CD4-positive, alpha-beta T cell (primary cell): Measurements from ENCODE around the gene SUPT6H. TPM values are rescaled to one million over a fixed set of nuclear protein-coding genes. Genes with fewer than 3 reads are reported as not detected.

Experiments
- ATAC-seq: fragments of 200-7000 bp; cut with Tn5 transposase; one replicate; pipeline ENCODE4 v1.10.0; 2022; ENCODE audit warnings: mild to moderate bottlenecking; ENCODE audit not compliant: poor library complexity
- CTCF ChIA-PET: fragments of 350-600 bp; sonication (Branson Sonifier 250); formaldehyde crosslinking; loops from one replicate; lab custom pipeline; 2021; ENCODE audit warnings: antibody characterized with exemption, inconsistent platforms; lab: Charles Lee
- POLR2A ChIA-PET: fragments of 350-600 bp; sonication (Branson Sonifier 250); formaldehyde crosslinking; loops from one replicate; lab custom pipeline; 2021; ENCODE audit warnings: antibody characterized with exemption, inconsistent platforms; lab: Charles Lee
- DNase-seq, 14 experiments: peaks; one replicate each; pipeline ENCODE4 v3.0.0-alpha.2; 2013 to 2020; ENCODE audit warnings: mixed read lengths in 2 of 14
- H3K27ac ChIP-seq, 2 donors: one replicate each; pipeline versions ENCODE4 v1.5.1 to v1.7.0; 2013; ENCODE audit warnings: low read length in 2 of 2, low read depth in 1 of 2, mild to moderate bottlenecking in 1 of 2
- H3K27me3 ChIP-seq, 2 experiments: 1 replicate in 1 of 2; 2 replicates in 1 of 2; pipeline versions ENCODE4 v1.6.1 to v1.7.0; 2013; ENCODE audit warnings: low read length in 2 of 2, control low read depth in 1 of 2, mild to moderate bottlenecking in 1 of 2, moderate library complexity in 1 of 2; ENCODE audit not compliant: insufficient read depth in 2 of 2, control insufficient read depth in 1 of 2
- H3K36me3 ChIP-seq: one replicate; pipeline ENCODE4 v1.6.1; 2013; ENCODE audit warnings: low read length, control low read depth; ENCODE audit not compliant: insufficient read depth
- H3K4me1 ChIP-seq: one replicate; pipeline ENCODE4 v1.6.1; 2013; ENCODE audit warnings: low read length, control low read depth; ENCODE audit not compliant: insufficient read depth
- H3K4me3 ChIP-seq: one replicate; pipeline ENCODE4 v1.5.1; 2013; ENCODE audit warnings: mild to moderate bottlenecking, low read length, moderate library complexity
- H3K9me3 ChIP-seq, 2 experiments: 1 replicate in 1 of 2; 2 replicates in 1 of 2; pipeline versions ENCODE4 v1.6.1 to v1.7.0; 2013; ENCODE audit warnings: low read length in 2 of 2, mild to moderate bottlenecking in 2 of 2, control low read depth in 1 of 2, moderate library complexity in 1 of 2; ENCODE audit not compliant: control insufficient read depth in 1 of 2, insufficient read depth in 1 of 2
- H3K27ac Mint-ChIP-seq: one replicate; pipeline ENCODE4 v1.8.0; 2020; ENCODE audit warnings: mixed read lengths
- H3K27me3 Mint-ChIP-seq: one replicate; pipeline ENCODE4 v1.8.0; 2021; ENCODE audit warnings: mixed read lengths
- H3K36me3 Mint-ChIP-seq: one replicate; pipeline ENCODE4 v1.8.0; 2021; ENCODE audit warnings: low read depth, mixed read lengths
- H3K4me1 Mint-ChIP-seq: one replicate; pipeline ENCODE4 v1.8.0; 2021; ENCODE audit warnings: low read depth, mixed read lengths
- H3K4me3 Mint-ChIP-seq: one replicate; pipeline ENCODE4 v1.8.0; 2020; ENCODE audit warnings: mild to moderate bottlenecking, mixed read lengths
- H3K9me3 Mint-ChIP-seq: one replicate; pipeline ENCODE4 v1.8.0; 2020; ENCODE audit warnings: mixed read lengths
- CTCF ChIP-seq: fragments of 200-600 bp; IDR thresholded peaks from one replicate; pipeline ENCODE4 v1.8.0; 2022; ENCODE audit warnings: antibody characterized with exemption, mild to moderate bottlenecking
- intact Hi-C, 2 experiments: fragments of 100-400 bp; cut with DNase I in 1 of 2; cut with micrococcal nuclease in 1 of 2; formaldehyde crosslinking; loops; one replicate each; pipeline versions ENCODE4 v1.15.1 to v1.9.0; 2023 to 2025; cut with DNase I, micrococcal nuclease
- total RNA-seq, 174 experiments: library from RNA in 2 of 174; stranded (reverse) in 2 of 174; gene quantifications; one replicate each; pipeline ENCODE4 v1.2.3 and lab custom pipeline; 2021 to 2026

SUPT6H gene
- total RNA-seq, 2 experiments from 2014 or later: 149 to 151 TPM

DNA sequence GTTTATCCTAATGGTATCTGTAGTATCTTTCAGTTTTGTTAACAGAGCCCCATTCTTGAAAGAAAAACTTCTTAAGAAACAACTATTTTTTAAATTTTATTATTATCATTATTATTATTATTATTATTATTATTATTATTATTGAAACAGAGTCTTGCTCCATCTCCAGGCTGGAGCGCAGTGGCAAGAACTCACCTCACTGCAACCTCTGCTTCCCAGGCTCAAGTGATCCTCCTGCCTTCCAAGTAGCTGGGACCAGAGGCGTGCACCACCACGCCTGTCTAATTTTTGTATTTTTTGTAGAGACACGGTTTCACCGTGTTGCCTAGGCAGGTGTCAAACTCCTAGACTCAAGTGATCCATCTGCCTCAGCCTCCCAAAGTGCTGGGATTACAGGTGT lies 23.4 kb downstream of the SUPT6H start:
- TF ChIP-seq CTCF: no peak
- POLR2A ChIA-PET: no interaction called here
- H3K27me3 ChIP-seq: no peaks in the 10 kb centered on the region
- H3K9me3 ChIP-seq: no peaks in the 10 kb centered on the region
- H3K27ac ChIP-seq: no peak overlapping the region
- no peak overlapping the region for H3K4me3 ChIP-seq
- H3K4me3 Mint-ChIP-seq: no peak overlapping the region
- H3K9me3 Mint-ChIP-seq: no peaks in the 10 kb centered on the region
- no peak for DNase-seq
- no peaks in the 10 kb centered on the region for H3K27me3 Mint-ChIP-seq
- peaks cover 98% of the 10 kb centered on the region for H3K36me3 Mint-ChIP-seq
- intact Hi-C loops: no loop called here
- H3K4me1 Mint-ChIP-seq: no peaks in the 10 kb centered on the region
- CTCF ChIA-PET: no interaction called here
- H3K36me3 ChIP-seq: peaks cover 99% of the 10 kb centered on the region
- no peak overlapping the region for H3K27ac Mint-ChIP-seq
- ATAC-seq: no peak
- no peaks in the 10 kb centered on the region for H3K4me1 ChIP-seq

DNA sequence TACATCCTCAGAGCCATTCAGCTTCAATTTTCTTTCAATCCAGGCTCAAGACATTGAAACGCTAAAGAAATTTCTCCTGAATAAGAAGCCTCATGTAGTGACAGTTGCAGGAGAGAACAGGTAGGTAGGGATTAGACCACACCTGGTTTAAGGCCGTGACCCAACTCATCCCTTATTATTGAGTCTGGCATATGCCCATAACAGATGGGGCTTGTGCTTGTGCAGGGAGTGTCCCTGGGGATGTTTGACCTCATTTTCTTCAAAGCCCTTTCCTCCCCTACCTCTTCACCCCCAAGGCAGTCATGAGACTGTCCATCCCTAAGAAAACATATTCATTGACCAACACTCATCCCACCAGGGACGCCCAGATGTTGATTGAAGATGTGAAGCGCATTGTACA lies 24.3 kb downstream of the SUPT6H start:
- ChIA-PET POLR2A (no interaction called here), CTCF (no interaction called here)
- H3K27me3 Mint-ChIP-seq: no peaks in the 10 kb centered on the region
- ATAC-seq (no peak), DNase-seq (no peak)
- no peaks in the 10 kb centered on the region for H3K4me1 ChIP-seq
- TF ChIP-seq CTCF: no peak
- H3K36me3 Mint-ChIP-seq: peaks cover 98% of the 10 kb centered on the region
- H3K4me1 Mint-ChIP-seq: no peaks in the 10 kb centered on the region
- intact Hi-C loops: no loop called here
- no peak overlapping the region for H3K27ac Mint-ChIP-seq
- H3K4me3 ChIP-seq: no peak overlapping the region
- no peak overlapping the region for H3K4me3 Mint-ChIP-seq
- H3K9me3 Mint-ChIP-seq: no peaks in the 10 kb centered on the region
- H3K27me3 ChIP-seq: no peaks in the 10 kb centered on the region
- H3K36me3 ChIP-seq: peaks cover 99% of the 10 kb centered on the region
- no peaks in the 10 kb centered on the region for H3K9me3 ChIP-seq
- no peak overlapping the region for H3K27ac ChIP-seq

GRCh38 chr17:28688481-28688880 lies 26.5 kb downstream of the SUPT6H start:
- no peaks in the 10 kb centered on the region for H3K27me3 Mint-ChIP-seq
- CTCF ChIA-PET: no interaction called here
- H3K4me3 ChIP-seq: no peak overlapping the region
- peaks cover 91% of the 10 kb centered on the region for H3K36me3 ChIP-seq
- DNase-seq (no peak), ATAC-seq (no peak)
- H3K27ac ChIP-seq: no peak overlapping the region
- no peaks in the 10 kb centered on the region for H3K9me3 Mint-ChIP-seq
- intact Hi-C loops: no loop called here
- H3K9me3 ChIP-seq: no peaks in the 10 kb centered on the region
- peaks cover 92% of the 10 kb centered on the region for H3K36me3 Mint-ChIP-seq
- H3K27ac Mint-ChIP-seq: no peak overlapping the region
- POLR2A ChIA-PET: interaction anchor here (1.4 kb wide), 1 partner anchor 41 kb away, joined by 3 read pairs; no protein-coding TSS in a partner anchor
- no peaks in the 10 kb centered on the region for H3K27me3 ChIP-seq
- H3K4me1 ChIP-seq: no peaks in the 10 kb centered on the region
- H3K4me3 Mint-ChIP-seq: no peak overlapping the region
- TF ChIP-seq CTCF: no peak
- no peaks in the 10 kb centered on the region for H3K4me1 Mint-ChIP-seq
